HS-5 (cell line): ENCODE results near the gene ING3.
A peak's percentile ranks its signal among the peaks of the same experiment; 100 is the strongest.

Experiments
- DNase-seq: peaks from one replicate; pipeline ENCODE4 v3.0.0-alpha.2; 2012; ENCODE audit warnings: low read depth

The ING3 gene

GRCh38 chr7:120988591-120989256 lies 38.1 kb downstream of the ING3 start, which contains the start of gene CPED1:
TSS of gene CPED1 (plus strand) at chr7:120988711. CDS start at chr7:120989622, 911 bp downstream.
- peak; percentile 61 for DNase-seq

GRCh38 chr7:120989257-120990220 lies 39.0 kb downstream of the ING3 start:
- DNase-seq: no peak

- no peak for DNase-seq
These were observed 40.0 kb downstream of the ING3 start for GRCh38 chr7:120990468-120991118.

GRCh38 chr7:120991161-120991560 lies 40.6 kb downstream of the ING3 start:
- DNase-seq: no peak

GRCh38 chr7:120991581-120991980 lies 41.0 kb downstream of the ING3 start:
- DNase-seq: peak; percentile 68

GRCh38 chr7:120992272-120992964 lies 41.8 kb downstream of the ING3 start:
- DNase-seq: no peak

- DNase-seq: no peak
These were observed 42.5 kb downstream of the ING3 start for GRCh38 chr7:120992965-120993494.

GRCh38 chr7:120993553-120994191 lies 43.1 kb downstream of the ING3 start:
- no peak for DNase-seq

- DNase-seq: no peak
These were observed 44.2 kb downstream of the ING3 start for GRCh38 chr7:120994512-120995410.

- DNase-seq: no peak
These were observed 45.1 kb downstream of the ING3 start for GRCh38 chr7:120995654-120996053.

- no peak for DNase-seq
These were observed 45.9 kb downstream of the ING3 start for GRCh38 chr7:120996333-120996987.

- no peak for DNase-seq
These were observed 46.4 kb downstream of the ING3 start for GRCh38 chr7:120996988-120997345.

- no peak for DNase-seq
These were observed 47.4 kb downstream of the ING3 start for GRCh38 chr7:120997882-120998474.

GRCh38 chr7:120998520-120998919 lies 47.9 kb downstream of the ING3 start:
- DNase-seq: no peak

GRCh38 chr7:120998996-120999565 lies 48.5 kb downstream of the ING3 start:
- DNase-seq: no peak

GRCh38 chr7:121000081-121000983 lies 49.8 kb downstream of the ING3 start:
- DNase-seq: no peak

GRCh38 chr7:121001234-121001906 lies 50.8 kb downstream of the ING3 start:
- no peak for DNase-seq
